Esophagus squamous epithelium (tissue), 4 donors: ENCODE results near the gene CNOT6.

Experiments used
- CTCF ChIP-seq, 6 experiments: fragments of 450-650 bp in 4 of 6; fragments of 200-600 bp in 2 of 6; sonication (generic) in 2 of 6; IDR thresholded peaks; one replicate each; pipeline ENCODE4 v1.5.1; 2016 to 2019; ENCODE audit warnings: antibody characterized with exemption in 6 of 6, mild to moderate bottlenecking in 4 of 6, moderate library complexity in 4 of 6
- POLR2A ChIP-seq, 4 donors: fragments of 450-650 bp; IDR thresholded peaks; one replicate each; pipeline ENCODE4 v1.6.1; 2017; ENCODE audit warnings: antibody characterized with exemption in 4 of 4, mild to moderate bottlenecking in 4 of 4, moderate library complexity in 3 of 4

- TF ChIP-seq POLR2A (IDR thresholded peaks at IDR 0.05) (no peak), CTCF (IDR thresholded peaks at IDR 0.05) (no peak)
These were observed 39.4 kb upstream of the CNOT6 start for GRCh38 chr5:180454752-180455151.
